ENCODE results near the gene ZBTB40.

The ZBTB40 gene

GRCh38 chr1:22534951-22535350, 83.3 kb downstream of the ZBTB40 start:
- no peak for DNase-seq (ENCODE audit: low read depth)

GRCh38 chr1:22535399-22535798, 83.7 kb downstream of the ZBTB40 start:
- DNase-seq (ENCODE audit: low read depth) = no peak

- DNase-seq (ENCODE audit: low read depth) = no peak
Observed at GRCh38 chr1:22536506-22536905, 84.9 kb downstream of the ZBTB40 start.

DNA sequence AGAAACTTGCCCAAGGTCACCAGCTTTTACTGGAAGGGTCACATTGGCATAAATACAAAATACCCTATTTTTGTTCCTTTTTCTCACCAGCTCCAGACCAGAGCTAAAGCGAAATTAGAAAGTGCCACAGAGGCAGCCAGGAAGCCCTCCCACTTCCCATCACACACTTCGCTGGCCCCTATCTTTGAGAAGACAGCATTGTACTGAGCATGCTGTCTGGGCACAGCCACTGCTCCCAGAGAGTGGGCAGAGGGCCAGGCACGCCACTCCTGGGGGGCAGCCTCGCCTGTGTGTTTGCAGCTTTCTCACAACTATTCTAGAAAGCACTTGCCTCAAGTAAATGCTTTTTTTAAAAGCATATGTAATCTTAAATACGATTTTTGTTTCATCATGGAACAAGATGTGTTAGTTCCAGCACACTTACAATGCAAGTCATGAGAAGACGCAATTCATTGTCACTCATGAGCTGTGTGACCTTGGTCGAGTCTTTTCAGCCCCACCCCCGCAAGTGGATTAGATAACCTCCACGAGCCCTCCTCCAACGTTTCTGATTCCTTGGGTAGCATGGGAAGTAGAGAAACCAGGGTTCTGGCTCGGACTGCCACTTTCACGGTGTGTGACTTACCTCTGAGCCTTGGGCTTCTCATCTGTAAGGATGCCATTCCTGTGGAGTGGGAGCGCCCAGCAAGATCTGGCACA, 85.9 kb downstream of the ZBTB40 start:
- DNase-seq (ENCODE audit: low read depth) = no peak

GRCh38 chr1:22539510-22540118, 88.0 kb downstream of the ZBTB40 start:
- DNase-seq (ENCODE audit: low read depth) = no peak

- DNase-seq (ENCODE audit: low read depth) = no peak
Observed at GRCh38 chr1:22540337-22540736, 88.7 kb downstream of the ZBTB40 start.

GRCh38 chr1:22542886-22543285, 91.2 kb downstream of the ZBTB40 start:
- no peak for DNase-seq (ENCODE audit: low read depth)

- no peak for DNase-seq (ENCODE audit: low read depth)
Observed at GRCh38 chr1:22543679-22544078, 92.0 kb downstream of the ZBTB40 start.

GRCh38 chr1:22544606-22545005, 93.0 kb downstream of the ZBTB40 start:
- DNase-seq (ENCODE audit: low read depth) = no peak

DNA sequence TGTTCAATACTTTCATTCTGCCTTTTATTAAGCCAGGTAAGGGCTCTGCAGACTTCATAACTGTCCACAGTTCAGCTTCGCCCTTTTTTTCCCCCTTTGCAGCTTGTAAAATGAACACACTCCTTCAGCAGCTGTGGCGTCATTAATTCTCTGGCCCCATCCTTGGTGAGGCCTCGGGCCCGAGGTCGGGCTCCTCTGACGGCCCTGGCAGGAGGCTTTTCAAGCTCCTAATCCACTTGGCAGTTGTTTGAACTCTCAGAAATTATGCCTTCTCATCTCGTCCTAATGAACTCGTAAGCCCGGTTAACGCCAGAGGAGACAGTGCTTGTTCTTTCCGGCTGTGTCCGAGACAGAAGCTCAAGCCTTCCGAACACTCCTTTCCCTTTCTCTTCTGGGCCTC, 93.5 kb downstream of the ZBTB40 start:
- DNase-seq (ENCODE audit: low read depth) = no peak

GRCh38 chr1:22547186-22547817, 95.7 kb downstream of the ZBTB40 start:
- no peak for DNase-seq (ENCODE audit: low read depth)

- DNase-seq (ENCODE audit: low read depth) = no peak
Observed at GRCh38 chr1:22547818-22548462, 96.3 kb downstream of the ZBTB40 start.

GRCh38 chr1:22550021-22550420, 98.4 kb downstream of the ZBTB40 start:
- DNase-seq (ENCODE audit: low read depth) = no peak

- no peak for DNase-seq (ENCODE audit: low read depth)
Observed at GRCh38 chr1:22551591-22551990, 99.9 kb downstream of the ZBTB40 start.

DNA sequence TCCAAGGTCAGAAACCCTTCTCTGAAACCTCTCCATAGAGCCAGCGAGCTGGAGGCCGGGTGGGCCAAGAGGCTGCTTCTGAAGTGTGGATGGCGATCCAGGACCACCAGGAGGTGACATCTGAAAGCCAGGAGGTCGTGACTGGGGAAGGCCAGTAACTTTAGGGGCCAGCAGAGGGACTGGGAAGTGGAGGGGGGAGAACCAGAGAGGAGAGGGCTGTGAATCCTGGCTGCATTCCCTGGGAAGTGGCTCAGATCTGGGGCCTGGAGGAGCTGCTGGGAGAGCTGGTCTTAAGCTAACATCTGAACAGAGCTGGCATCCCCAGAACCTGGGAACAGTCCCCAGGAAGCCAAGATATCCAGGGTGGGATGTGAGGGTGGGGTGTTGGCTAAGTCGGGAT, 100.4 kb downstream of the ZBTB40 start:
- DNase-seq (ENCODE audit: low read depth) = no peak

GRCh38 chr1:22553104-22553880, 101.6 kb downstream of the ZBTB40 start:
- DNase-seq (ENCODE audit: low read depth) = no peak

GRCh38 chr1:22553991-22554522, 102.4 kb downstream of the ZBTB40 start:
- DNase-seq (ENCODE audit: low read depth) = no peak

GRCh38 chr1:22555371-22555656, 103.7 kb downstream of the ZBTB40 start:
- no peak for DNase-seq (ENCODE audit: low read depth)

- DNase-seq (ENCODE audit: low read depth) = no peak
Observed at GRCh38 chr1:22556391-22557104, 104.9 kb downstream of the ZBTB40 start.

GRCh38 chr1:22557341-22557950, 105.8 kb downstream of the ZBTB40 start:
- DNase-seq (ENCODE audit: low read depth) = no peak
